Amygdala (tissue), 56 donors: ENCODE results near the gene PRDM16.

Experiments used
- DNase-seq, 56 donors: peaks; one replicate each; lab custom pipeline; 2025; lab: John Stamatoyannopoulos, UW

Gene PRDM16

GRCh38 chr1:3115275-3116149 is 46.5 kb downstream of the PRDM16 start:
- no peak for DNase-seq

- DNase-seq: no peak
These were observed 47.1 kb downstream of the PRDM16 start for GRCh38 chr1:3116150-3116510.

GRCh38 chr1:3116560-3116959 is 47.6 kb downstream of the PRDM16 start:
- no peak for DNase-seq

- DNase-seq: no peak
These were observed 48.9 kb downstream of the PRDM16 start for GRCh38 chr1:3117879-3118278.

GRCh38 chr1:3119061-3119460 is 50.1 kb downstream of the PRDM16 start:
- DNase-seq: no peak

- no peak for DNase-seq
These were observed 50.7 kb downstream of the PRDM16 start for GRCh38 chr1:3119725-3120124.

GRCh38 chr1:3120140-3120539 is 51.1 kb downstream of the PRDM16 start:
- DNase-seq: no peak

DNA sequence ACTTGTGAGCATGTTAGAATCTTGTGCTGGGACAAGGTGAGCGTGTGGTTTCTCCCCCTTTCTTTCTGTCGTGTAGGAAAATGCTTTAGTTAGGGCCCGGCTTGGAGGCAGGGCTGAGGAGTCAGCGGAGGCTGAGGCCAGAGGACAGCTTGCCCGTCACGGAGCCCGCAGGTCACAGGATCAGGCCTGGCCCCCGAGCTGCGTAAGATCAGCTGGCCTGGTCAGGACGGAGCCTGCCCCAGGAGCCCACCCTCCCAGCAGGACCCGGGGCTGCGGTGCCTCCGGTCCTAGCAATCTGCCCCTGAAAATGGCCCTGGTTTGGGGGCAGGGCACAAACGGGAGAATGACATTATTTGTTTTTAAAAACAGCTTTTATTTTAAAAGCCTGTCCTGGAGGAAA is 52.0 kb downstream of the PRDM16 start:
- DNase-seq: no peak

DNA sequence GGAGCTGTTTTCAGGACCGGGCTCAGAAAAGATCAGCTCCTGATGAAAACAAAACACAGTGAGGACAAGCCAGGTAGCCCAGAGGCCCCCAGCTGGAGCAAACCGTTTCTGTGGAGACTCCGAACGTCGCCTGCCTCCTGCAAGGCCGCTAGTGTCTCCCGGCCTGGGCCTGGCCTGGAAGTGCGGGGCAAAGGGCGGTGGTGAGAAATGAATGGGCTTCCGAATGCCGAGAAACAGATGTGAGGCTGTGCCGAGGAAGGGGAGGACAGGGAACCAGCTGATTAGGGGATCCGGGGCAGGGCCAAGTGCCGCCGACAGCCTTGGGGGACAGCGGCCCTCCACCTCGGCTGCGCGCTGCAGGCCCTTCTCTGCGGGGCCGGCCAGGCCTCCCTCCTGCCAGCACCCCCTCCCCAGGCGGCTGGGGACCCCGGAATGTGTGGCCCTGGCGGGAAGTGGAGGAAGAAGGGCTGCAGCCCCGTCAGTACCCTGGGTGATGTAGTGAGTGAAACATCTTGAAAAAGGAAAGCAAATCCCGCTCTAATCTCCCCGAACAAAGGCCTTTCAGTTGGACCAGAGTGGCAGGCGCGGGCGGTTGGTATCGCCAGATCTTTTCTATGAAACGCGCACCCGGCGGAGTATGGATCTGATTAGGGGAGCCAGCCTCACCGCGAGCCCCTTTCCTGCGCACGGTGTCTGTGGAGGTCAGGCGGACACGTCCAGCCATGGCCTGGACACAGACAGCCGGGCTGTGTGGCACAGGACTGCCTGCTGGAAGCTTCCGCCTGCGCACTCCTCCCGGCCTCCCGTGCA is 52.6 kb downstream of the PRDM16 start:
- no peak for DNase-seq

DNA sequence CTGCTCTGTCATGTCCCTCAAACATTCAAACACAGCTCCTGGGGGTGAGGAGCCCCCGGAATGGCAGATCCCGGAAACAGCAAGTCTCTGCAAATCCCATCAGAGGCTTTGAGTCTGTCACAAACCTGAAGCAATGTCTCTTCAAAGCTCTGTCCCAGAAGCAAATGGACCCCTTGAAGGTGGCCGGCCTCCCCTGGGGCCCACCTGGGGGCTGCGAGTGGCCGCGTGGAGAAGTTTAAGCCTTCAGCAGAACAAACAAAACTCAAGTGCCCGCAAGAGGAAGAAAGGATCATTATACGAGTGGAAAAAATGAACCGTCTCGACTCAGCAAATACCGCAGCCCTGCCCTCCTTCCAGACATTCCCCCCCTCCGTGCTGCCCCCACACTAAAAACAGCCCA is 53.3 kb downstream of the PRDM16 start:
- no peak for DNase-seq

- DNase-seq: no peak
These were observed 55.2 kb downstream of the PRDM16 start for GRCh38 chr1:3124246-3124645.

DNA sequence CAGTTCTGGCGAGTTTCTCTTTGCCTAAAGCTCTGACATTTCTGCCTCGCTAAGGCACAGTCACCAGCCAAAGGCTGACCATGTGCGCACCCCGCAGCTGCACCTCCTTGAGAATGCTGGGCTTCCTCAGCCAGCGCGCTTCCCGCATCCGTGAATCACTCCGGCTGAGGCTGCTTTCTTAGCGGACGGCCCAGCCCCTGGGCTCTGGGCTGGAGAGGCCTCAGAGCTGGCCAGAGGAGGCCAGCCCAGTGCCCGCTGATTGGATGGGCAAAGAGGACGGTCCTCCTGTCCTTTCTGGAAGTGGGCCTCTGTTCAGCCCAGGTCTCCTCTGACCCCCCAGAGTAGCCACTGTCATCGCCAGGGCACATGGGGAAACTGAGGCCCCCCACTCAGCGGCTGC is 56.1 kb downstream of the PRDM16 start:
- peak in 1 of 56 donors; percentile 17 for DNase-seq

- DNase-seq: peak in 32 of 56 donors; percentile 9 to 80 (median 44)
These were observed 56.8 kb downstream of the PRDM16 start for GRCh38 chr1:3125546-3126368.

GRCh38 chr1:3126756-3127678 is 58.0 kb downstream of the PRDM16 start:
- no peak for DNase-seq

DNA sequence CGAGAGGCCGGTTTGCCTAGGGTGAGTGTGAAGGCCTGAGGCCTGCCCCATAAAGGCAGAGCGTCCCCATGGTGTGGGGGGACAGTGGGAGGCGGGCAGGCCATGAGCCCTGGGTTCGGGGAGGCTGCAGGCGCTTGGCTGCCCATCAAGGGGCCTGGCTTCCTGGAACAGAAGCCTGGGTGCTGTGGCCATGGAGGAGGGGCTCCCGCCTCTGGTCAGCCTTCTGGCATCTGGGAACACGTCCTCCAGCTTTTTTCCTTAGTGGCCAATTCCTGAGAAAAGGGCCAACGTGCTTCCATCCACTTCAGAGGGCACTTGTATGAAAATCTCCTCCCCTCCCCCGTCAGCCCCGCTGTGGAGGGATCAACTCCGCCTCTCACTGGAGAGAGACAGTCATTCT is 58.7 kb downstream of the PRDM16 start:
- peak in 25 of 56 donors; percentile 16 to 71 (median 43) for DNase-seq

DNA sequence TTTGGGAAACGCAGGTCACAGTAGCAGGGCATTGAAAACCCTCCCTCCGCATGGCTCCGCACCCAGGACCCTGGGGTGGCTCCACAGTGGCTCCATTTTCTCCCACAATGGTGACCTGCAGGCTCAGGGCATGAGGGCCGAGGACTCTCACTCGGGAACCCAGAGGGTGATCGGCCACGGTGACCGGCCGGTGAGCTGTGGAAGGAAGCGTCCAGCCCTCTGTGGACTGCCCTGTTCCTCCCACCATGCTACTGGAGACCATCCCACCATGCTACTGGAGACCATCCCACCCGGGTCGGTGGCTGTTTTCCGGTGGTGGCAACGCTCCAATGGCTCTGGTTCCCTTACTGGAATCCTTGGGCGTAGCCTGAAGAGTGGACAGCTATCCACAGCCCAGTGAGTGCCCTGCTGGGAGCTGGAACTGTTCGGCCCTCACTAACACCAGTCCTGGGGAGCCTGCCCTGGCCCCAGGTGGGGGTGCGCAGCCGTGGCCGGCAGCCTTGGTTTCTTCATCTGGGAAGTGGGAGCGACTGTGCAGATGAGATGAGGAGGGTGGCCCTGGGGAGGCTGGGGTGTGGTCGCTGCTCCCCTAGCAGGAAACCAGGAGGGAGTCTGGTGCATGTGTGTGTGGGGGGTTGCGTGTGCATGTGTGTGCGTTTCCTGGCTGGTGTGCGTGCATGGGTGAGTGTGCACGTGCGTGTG is 59.6 kb downstream of the PRDM16 start:
- DNase-seq: peak in 1 of 56 donors; percentile 16

DNA sequence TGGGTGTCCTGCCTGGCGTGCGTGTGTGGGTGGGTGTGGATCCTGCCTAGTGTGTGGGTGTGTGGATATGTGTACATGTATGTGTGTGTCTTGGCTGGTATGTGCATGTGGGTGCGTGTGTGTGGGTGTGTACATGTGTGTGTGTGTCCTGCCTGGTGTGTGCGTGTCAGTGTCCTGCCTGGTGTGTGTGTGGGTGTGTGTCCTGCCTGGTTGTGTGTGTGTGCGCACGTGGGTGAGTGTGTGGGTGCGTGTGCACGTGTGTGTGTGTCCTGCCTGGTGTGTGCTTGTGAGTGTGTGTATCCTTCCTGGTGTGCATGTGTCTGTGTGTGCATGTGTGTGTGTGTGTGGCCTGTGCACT is 60.1 kb downstream of the PRDM16 start:
- no peak for DNase-seq

DNA sequence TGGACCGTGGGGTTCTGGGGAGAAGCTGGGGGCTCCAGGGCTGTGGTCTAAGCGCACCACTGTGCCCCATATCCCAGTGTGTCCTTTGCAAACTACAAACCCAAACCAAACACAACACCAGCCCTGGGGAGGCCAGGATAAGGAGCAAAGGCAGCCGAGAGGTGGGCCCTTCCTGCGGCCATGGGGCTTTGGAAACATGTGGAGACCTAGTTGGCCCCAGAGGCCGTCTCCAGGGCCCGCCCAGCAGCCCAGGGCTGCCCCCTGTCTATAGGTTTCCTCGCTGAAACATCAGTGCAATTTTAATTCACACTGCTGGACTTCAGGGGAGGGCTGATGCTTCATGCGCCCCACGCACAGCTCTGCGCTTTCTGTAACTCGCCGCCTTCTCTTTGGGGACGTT is 61.3 kb downstream of the PRDM16 start:
- no peak for DNase-seq

DNA sequence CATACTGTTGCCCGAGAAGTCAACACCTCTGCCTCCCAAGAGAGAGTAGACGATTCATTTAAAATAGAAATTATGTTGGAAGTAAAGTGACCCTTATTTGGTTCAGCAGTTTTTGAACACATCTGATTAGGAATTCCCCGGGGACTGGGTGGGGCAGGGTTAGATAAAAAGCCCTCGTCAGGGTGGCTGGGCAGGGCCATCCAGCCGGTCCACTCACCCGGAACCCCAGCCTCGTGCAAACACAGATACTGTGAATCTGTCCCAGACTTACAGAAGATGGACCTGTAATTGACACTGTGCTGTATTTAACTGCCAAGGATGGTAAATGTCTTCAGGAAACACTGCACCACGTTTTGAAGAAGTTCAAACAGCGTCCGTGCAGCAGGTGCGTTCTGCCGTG is 63.7 kb downstream of the PRDM16 start:
- no peak for DNase-seq
